HG03139 (cell line): Measurements from ENCODE around the gene GET4.
"Not testable (repeated sequence)": the region's sequence is repeated elsewhere in the genome, so short reads cannot be mapped to it uniquely, and the experiment has no call there.

Experiments used
- ATAC-seq: cut with Tn5 transposase; IDR thresholded peaks from one replicate; pipeline ENCODE4 v1.9.1; 2021; ENCODE audit not compliant: unreplicated experiment

Gene GET4

DNA sequence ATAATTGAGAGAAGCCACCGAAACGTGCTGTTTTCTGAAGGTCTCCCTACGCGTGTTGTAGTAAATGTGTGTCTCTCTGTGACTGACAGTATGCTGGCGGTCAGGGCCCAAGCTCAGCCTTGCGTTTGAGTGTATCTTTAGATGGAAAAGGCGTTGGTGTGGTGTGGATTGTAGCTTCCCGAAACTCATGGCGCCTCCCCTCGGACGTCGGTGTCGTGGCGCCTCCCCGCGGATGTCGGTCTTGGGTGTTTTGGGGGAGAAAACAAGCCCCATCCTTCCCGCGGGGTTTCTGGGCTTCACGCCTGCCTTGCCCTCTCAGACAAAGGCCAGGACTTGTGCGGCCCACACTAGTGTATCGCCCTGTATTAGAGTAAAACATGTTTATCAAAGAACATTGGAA lies 31.3 kb upstream of the GET4 start:
- no peak for ATAC-seq

DNA sequence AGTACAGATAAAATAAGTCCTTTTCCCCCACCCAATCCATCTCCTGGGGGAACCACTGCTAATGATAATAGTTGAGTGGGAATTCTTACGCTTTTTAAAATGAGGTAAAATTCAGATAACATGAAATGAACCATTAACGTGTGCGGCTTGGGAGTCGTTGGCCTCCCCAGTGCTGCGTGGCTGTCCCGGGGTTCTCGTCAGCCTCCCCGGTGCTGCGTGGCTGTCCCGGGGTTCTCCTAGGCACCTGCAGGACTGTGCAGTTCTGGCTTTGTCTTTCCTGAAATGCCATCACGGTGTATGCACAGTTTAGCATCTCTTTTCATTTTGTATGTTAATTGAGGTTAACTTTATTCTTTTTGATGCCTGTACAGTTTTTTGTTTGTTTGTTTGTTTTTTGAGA lies 30.6 kb upstream of the GET4 start:
- ATAC-seq: no peak

DNA sequence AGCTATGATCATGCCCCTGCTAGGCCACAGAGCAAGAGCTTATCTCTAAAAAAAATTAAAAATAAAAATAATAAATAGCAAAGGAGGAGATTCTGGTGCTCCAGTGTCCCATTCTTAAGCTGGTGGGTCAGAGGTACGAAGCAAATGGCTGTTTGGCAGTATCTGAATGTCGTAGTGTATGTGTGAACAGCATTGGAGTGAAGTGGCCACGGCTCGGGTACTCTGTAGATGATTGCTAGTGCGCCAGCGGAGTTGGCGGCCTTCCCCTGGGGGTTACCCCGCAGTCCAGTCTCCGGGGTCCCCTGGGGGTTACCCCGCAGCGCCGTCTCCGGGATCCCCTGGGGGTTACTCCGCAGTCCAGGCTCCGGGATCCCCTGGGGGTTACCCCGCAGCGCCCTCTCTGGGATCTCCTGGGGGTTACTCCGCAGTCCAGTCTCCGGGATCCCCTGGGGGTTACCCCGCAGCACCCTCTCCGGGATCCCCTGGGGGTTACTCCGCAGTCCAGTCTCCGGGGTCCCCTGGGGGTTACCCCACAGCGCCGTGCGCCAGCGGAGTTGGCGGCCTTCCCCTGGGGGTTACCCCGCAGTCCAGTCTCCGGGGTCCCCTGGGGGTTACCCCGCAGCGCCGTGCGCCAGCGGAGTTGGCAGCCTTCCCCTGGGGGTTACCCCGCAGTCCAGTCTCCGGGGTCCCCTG lies 29.2 kb upstream of the GET4 start:
- ATAC-seq: not testable (repeated sequence)

DNA sequence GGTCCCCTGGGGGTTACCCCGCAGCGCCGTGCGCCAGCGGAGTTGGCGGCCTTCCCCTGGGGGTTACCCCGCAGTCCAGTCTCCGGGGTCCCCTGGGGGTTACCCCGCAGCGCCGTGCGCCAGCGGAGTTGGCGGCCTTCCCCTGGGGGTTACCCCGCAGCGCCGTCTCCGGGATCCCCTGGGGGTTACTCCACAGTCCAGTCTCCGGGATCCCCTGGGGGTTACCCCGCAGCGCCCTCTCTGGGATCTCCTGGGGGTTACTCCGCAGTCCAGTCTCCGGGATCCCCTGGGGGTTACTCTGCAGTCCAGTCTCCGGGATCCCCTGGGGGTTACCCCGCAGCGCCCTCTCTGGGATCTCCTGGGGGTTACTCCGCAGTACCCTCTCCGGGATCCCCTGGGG lies 28.6 kb upstream of the GET4 start:
- ATAC-seq: not testable (repeated sequence)

DNA sequence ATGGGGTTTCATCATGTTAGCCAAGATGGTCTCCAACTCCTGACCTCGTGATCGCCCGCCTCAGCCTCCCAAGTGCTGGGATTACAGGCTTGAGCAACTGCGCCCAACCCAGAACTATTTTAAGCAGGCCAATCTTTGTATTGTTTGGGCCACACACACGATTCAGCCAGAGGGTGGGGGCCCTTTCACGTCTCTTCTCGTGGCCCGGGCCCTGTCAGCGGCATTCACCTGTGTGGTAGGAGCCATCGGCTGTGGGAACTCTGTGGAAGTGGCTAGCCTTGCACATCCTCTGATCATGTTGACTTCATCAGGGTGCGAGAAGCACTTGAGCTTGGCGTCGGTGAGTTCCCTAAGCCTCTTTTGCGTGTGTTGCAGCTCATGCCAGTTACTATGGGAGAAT lies 27.2 kb upstream of the GET4 start:
- no peak for ATAC-seq

DNA sequence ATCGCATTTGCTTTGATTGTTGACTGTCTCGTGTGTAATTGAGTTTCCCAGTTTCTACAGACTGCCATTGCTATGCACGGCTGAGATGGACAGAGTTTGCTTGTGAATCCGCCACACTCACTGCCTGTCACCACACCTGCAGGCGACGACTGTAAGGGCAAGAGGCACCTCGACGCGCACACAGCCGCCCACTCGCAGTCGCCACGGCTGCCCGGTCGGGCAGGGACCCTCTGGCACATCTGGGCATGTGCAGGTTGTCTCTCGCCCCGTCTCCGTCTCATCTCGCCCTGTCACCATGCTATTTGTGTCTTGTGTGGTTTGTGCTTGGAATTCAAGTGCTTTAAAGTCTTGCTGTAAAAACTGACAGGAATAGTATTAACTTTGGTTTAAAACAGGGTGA lies 26.6 kb upstream of the GET4 start:
- no peak for ATAC-seq

DNA sequence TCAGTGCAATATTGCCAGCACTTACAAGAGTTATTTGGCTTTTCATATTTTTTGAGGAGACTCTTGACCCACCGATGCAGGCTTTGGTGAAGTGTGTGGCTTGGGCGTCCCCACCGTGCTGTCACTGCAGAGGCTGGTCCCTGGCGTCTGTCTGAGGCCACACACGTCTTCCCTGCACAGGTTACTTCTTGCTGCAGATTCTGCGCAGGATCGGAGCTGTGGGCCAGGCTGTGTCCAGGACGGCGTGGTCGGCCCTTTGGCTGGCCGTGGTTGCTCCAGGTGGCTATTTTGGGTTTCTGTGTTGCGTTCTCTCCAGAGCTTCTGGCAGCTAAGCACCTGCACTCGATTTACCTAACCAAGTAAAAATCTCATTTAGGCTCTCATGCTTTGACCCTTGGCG lies 25.1 kb upstream of the GET4 start:
- ATAC-seq: no peak

DNA sequence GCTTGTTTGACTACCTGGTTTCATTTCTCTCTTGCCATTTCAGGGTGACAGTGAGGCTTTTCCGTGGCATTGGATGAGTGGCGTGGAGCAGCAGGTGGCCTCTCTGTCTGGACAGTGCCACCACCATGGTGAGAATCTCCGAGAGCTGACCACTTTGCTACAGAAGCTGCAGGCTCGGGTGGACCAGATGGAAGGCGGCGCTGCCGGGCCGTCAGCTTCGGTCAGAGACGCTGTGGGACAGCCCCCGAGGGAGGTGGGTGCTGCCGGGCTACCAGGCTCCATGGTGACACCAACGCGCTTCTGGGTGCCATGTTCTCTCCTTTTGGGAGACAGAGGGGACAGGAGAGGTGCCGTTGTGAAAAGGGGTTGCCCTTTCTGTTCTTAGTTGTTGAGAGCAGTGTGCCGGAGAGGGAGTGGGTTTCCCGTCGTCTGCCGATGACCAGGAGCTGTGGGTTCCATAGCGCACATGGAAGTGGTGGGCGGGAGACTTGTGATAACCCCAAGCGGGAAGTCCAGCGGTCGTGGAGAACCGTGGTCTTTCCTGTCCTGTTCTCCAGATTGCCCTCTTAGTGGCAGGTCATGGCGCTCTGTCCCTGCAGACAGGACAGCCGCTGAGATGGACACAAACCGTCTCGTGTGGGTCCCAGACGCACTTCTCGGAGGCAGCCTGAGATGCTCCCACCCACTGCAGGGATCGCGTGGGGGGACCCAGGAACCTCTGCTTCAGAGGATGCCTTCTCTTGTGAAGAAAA lies 22.8 kb upstream of the GET4 start:
- no peak for ATAC-seq

DNA sequence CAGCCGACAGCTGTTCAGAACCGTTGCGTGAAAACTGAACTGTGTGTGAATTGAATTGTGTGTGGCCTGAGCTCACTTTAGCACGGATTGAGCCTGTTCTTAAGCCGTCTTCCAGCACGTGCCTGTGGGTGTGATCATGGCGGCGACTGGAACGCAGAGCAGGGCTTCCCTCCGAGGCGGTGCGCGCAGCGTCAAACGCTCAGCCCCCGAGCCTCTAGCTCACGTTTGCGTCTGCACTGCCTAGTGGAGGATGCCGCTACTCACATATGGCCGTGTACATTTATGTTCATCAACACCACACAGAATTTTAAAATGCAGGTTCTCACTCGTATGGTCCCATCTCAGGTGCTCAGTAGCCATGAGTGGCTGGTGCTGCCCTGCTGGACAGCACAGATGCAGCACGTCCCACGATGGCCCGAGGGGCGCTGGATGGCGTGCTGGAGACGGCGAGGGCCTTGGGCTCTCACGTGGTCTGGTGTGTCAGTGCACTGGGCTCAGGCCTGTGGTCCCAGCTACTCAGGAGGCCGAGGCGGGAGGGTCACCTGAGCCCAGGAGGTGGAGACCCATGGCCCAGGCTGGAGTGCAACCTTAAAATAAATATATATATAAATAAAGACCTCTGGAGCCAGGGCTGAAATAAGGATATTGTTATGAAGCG lies 22.1 kb upstream of the GET4 start:
- no peak for ATAC-seq

DNA sequence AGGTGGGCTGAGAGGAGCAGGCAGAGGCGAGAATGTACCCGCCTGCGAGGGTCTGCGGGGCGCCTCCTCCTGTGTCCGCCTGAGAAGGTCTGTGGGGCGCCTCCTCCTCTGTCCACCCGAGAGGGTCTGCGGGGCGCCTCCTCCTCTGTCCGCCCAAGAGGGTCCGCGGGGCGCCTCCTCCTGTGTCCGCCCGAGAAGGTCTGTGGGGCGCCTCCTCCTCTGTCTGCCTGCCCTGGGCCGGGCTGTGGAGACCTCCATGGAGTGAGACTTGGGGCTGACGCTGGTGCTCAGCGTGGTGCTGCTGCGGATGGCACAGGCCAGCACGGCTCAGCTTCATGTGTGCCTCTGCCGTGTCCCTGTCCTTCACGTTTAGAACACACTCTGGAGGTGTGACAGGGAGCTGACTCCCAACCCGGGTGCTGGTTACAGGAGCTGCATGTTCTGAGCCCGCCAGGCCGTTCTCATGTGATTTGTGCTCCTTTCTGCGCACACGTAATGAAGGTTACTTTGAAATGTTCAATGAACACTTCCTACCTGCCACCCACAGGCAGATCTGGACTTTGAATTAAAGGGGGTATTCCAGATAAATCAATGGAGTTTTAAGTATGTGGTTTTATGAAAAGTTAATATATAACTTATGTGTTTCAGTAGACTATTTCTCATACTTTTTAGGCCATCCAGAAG lies 20.5 kb upstream of the GET4 start:
- no peak for ATAC-seq

DNA sequence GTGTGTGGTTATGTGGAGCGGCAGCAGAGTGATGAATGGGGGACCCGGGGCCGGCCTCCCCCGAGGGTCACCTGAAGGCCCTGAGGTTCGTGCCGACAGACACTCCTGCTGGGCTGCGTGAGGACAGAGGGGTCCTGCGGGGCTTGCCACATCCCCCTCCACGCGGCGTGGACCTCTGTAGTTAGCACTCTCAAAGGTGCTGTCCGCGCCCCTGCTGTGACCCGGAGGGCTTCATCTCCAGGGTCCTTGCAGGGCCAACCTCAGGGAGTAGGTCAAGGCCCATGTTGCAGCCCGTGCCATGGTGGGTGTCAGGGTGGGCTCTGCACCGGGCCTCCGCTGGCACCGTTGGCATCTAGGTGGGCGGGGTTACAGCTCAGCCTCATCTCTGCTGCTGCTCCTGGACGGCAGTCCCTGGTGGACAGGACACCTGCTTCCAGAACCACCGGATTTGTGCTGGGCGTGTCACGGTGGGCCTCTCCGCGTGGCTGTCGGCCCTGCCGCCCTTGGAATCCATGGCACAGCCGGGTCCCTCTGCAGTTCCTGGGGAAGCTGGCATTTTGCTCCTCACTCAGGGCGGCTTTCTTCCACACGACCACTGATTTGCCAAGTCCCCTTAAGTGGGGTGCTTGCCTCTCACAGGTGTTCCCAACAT lies 19.8 kb upstream of the GET4 start:
- no peak for ATAC-seq

DNA sequence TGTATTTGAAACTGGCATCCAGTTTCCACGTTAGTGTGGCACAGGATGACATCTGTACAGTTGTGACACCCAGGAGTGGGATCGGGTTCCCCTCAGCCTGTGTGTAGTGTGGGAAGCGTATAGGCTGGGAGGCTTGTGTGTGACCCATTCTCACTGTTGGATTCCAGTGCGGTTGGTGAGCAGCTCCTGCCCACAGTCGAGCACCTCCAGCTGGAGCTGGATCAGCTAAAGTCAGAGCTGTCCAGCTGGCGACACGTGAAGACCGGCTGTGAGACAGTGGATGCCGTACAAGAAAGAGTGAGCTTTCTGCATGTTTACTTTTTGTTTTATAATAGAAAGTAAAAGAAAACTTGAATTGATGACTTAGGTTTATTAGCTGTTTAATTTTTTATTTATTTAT lies 18.7 kb upstream of the GET4 start:
- ATAC-seq: no peak

DNA sequence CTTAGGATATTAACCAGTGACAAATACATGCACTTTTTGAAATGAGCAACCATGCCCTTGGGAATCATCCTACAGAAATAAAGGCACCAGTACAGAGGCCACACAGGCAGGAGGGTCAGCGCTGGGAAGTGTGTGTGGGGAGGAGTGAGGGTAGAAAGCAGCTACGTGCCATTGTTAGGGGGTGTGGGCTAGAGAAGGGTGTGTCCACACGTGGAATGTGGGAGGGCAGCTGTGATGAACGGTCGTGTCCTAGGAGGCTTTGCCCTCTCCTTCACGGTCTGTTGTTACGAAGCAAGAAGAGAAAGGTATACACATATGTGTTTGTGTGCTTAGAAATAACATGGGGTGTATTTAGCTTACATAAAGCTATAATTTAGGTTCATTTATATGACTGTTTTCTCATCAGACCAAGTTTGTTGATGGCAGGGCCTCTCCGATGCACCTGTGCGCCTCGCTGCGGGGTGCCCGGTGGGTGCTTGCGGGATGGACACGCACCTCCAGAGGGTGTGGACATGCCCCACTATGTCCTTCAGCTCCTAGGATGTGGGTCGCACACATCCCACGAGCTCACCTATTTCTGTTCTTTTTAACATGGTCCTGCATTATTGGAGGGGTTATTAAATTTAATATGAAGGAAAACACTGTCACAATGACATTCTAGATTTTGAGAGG lies 16.9 kb upstream of the GET4 start:
- no peak for ATAC-seq

DNA sequence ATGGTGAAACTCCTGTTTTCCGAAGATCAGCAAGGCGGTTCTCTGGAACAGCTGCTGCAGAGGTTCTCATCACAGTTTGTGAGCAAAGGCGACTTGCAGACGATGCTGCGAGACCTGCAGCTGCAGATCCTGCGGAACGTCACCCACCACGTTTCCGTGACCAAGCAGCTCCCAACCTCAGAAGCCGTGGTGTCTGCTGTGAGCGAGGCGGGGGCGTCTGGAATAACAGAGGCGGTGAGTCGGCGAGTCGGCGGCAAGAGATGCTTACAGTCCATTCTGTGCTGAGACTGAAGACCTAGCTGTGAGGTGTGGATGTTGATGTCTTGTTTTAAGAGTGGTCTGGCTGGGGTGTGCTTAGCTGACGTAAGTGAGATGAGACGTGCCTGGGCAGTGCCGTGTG lies 16.2 kb upstream of the GET4 start:
- no peak for ATAC-seq

DNA sequence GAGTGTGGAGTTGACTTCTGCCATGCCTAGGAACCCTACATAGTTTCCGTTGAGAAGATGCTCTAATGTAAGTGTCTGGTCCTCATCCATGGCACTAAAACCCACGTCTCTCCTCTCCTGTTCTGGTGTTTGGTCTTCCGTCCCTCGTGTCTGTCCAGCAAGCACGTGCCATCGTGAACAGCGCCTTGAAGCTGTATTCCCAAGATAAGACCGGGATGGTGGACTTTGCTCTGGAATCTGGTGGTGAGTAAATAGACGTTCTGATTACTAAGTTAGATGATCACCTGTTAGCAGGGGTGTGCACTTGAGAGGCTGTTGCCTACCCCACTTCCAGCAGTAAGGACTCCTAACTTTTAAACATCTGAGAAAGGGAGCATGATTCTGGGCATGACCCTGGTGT lies 15.1 kb upstream of the GET4 start:
- ATAC-seq: no peak

DNA sequence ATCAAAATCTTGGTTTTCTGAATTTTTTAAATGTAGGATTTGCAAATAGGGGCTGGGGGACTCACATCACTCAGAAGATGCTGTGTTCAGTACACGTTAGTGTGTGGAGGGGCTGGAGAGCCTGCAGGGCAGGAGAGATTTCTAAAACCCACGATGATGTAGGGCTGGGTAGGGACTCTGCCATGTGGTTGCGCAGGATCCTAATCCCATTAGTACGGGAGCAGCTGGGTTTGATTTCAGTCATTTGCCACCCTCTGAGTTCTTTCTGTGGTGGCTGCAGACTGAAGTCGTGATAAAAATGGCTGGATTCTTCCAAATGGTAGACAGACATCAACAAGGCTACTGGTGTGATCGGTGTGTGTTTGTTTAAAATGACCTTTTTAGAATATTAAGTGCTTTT lies 14.2 kb upstream of the GET4 start:
- ATAC-seq: no peak

DNA sequence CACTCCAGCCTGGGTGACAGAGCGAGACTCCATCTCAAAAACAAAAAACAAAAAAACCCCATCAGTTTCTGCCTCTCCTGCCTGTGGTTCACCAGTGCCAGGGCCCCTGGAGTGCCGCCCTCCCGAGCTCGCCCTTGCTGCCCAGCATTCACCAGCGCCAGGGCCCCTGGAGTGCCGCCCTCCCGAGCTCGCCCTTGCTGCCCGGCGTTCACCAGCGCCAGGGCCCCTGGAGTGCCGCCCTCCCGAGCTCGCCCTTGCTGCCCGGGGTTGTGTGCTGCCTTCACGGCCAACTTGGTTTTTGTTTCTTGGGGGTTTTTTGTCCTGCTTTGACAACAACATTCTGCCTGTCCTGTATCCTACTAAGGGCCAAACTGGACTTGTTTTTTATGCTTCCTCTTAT lies 13.2 kb upstream of the GET4 start:
- ATAC-seq: no peak

DNA sequence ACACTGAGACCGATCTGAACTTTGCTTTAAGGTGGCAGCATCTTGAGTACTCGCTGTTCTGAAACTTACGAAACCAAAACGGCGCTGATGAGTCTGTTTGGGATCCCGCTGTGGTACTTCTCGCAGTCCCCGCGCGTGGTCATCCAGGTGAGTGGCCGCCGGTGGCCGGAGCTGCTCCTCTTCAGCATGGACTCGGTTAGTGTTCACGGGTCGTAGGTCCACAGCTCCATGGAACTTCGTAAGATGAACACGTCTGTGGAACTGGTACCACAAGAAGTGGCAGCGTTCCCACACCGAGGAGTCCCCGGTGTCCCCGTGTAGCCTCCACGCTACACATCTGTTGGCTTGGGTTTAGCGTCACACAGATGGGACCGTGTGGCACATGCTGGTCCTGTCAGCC lies 10.4 kb upstream of the GET4 start:
- no peak for ATAC-seq

DNA sequence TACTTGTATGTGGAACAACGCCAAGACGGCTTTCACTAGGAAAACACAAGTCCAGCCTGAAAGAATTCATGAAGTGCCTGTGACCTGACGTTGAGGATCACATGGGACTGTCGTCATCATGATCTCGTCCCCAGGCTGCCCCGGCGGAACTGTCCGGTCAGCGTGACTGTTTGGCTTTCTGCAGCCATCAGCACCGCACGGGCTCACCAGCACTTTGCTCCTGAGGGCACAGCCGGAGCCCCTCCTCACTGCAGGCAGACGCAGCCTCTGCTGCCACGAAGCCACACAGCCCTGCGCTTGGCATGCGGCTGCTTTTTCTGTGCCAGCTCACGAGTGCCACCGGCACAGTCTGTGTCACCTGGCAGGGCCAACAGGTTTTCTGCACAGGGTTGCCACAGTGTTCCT lies 9.4 kb upstream of the GET4 start:
- ATAC-seq: no peak

DNA sequence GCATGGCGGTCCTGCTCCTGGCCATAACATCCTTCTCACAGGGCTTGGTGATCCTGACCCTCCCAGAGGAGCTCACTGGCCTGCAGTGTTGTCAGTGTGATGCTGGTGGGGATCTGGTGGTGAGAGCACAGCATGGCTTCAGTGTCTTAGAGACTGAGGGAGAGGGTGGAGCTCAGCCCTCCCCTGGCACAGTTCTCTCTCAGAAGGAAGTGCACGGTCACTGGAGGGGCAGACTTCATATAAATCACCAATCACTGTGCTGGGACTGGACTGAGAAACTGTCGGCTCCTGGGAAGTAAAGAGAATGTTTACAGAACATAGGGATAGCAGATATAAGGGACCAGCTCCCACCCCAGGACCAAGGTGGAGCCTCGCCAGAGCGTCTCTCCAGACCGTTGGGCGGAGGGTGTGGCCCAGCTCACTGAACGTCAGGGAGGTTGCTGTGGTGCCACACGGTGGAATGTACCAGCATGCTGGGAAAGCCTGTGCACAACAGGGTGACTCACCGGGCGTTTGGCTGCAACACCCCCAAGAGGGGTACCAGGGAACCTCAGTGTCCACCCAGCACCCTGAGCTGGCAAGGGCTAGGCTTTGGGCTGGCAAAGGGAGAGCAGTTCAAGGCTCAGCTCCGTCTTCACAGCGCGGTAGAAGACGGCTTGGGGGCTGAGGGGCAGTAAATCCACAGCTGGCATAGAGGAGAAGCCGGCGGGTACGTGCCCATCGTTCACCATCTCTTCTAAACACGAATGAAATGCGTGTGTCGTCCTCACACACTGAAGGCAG lies 8.8 kb upstream of the GET4 start:
- ATAC-seq: no peak
